Upper lobe of left lung (tissue), 6 donors: Measurements from ENCODE around the gene TMEM117. TPM values are rescaled to one million over a fixed set of nuclear protein-coding genes. Genes with fewer than 3 reads are reported as not detected.
"Not testable (repeated sequence)": the region's sequence is repeated elsewhere in the genome, so short reads cannot be mapped to it uniquely, and the experiment has no call there.

Experiments
- ATAC-seq, 2 donors: fragments of 200-7000 bp; cut with Tn5 transposase; one replicate each; pipeline ENCODE4 v1.9.1; 2022; ENCODE audit warnings: mild to moderate bottlenecking in 2 of 2, moderate library complexity in 2 of 2; ENCODE audit not compliant: low FRiP score in 2 of 2
- DNase-seq, 2 donors: peaks; one replicate each; pipeline ENCODE4 v3.0.0-alpha.2; 2019 to 2020
- H3K27ac ChIP-seq, 4 donors: fragments of 200-600 bp; sonication (generic); one replicate each; pipeline ENCODE4 v1.5.1; 2016 to 2019
- H3K27me3 ChIP-seq, 4 donors: fragments of 200-600 bp; sonication (generic); one replicate each; pipeline ENCODE4 v1.5.1; 2017 to 2019
- H3K36me3 ChIP-seq, 4 donors: fragments of 200-600 bp; sonication (generic); one replicate each; pipeline ENCODE4 v1.5.1; 2016 to 2019
- H3K4me1 ChIP-seq, 4 donors: fragments of 200-600 bp; sonication (generic); one replicate each; pipeline ENCODE4 v1.5.1; 2018 to 2019
- H3K4me3 ChIP-seq, 4 donors: fragments of 200-600 bp; sonication (generic); one replicate each; pipeline ENCODE4 v1.5.1; 2017 to 2019; ENCODE audit warnings: mild to moderate bottlenecking in 2 of 4, moderate library complexity in 1 of 4
- H3K9me3 ChIP-seq, 4 donors: fragments of 200-600 bp; sonication (generic); one replicate each; pipeline ENCODE4 v1.5.1; 2018 to 2019
- CTCF ChIP-seq, 6 experiments: fragments of 450-650 bp in 4 of 6; fragments of 200-600 bp in 2 of 6; sonication (generic) in 2 of 6; IDR thresholded peaks; one replicate each; pipeline ENCODE4 v1.5.1; 2016 to 2019; ENCODE audit warnings: antibody characterized with exemption in 6 of 6
- EP300 ChIP-seq, 4 donors: sonication (generic); formaldehyde crosslinking; IDR thresholded peaks; one replicate each; pipeline ENCODE4 v1.5.1; 2017; ENCODE audit warnings: antibody characterized with exemption in 4 of 4, control low read depth in 2 of 4
- POLR2A ChIP-seq, 4 donors: fragments of 450-650 bp; IDR thresholded peaks; one replicate each; pipeline ENCODE4 v1.5.1; 2016 to 2017; ENCODE audit warnings: antibody characterized with exemption in 4 of 4, mild to moderate bottlenecking in 2 of 4
- POLR2AphosphoS5 ChIP-seq, 2 donors: sonication (generic); formaldehyde crosslinking; IDR thresholded peaks; one replicate each; pipeline ENCODE4 v1.5.1; 2017; ENCODE audit warnings: antibody characterized with exemption in 2 of 2
- WGBS, 2 donors: methylation state at CpG; one replicate each; pipeline ENCODE4 v1.1.5; 2017 to 2018; 5-methylcytosine and 5-hydroxymethylcytosine counted together
- total RNA-seq, 6 donors: library from RNA; depleted of rRNA in 4 of 6; stranded (reverse); fragments of >200 nt in 4 of 6; gene quantifications; one replicate each; pipeline versions ENCODE4 v1.1.0 to v1.2.1, GENCODE V29; 2016 to 2021
- donor health status: DM: no; HTN: no; CAD: no; lungs with moderate emphysema.
- donor health status: DM: no; HTN: yes; CAD: no; lungs with severe emphysema.

TMEM117 gene
- total RNA-seq, 6 donors from 2014 or later = 2.6 to 8.4 (median 4.2) TPM

- no peaks in the 10 kb centered on the region for H3K27me3 ChIP-seq
- no peak overlapping the region for H3K27ac ChIP-seq
- ATAC-seq (no peak), DNase-seq (no peak)
- no peaks in the 10 kb centered on the region for H3K4me1 ChIP-seq
- H3K36me3 ChIP-seq = no peaks in the 10 kb centered on the region
- 69 to 73% methylated on average over 1 of the region's 1 CpG for WGBS, 2 donors
- H3K9me3 ChIP-seq = no peaks in the 10 kb centered on the region
- H3K4me3 ChIP-seq = no peak overlapping the region
- no peak for TF ChIP-seq CTCF (IDR thresholded peaks at IDR 0.05)
- no peak for TF ChIP-seq POLR2A (IDR thresholded peaks at IDR 0.05)
- no peak for TF ChIP-seq EP300 (IDR thresholded peaks at IDR 0.05)
Measured at GRCh38 chr12:43869184-43869583, 33.3 kb downstream of the TMEM117 start.

GRCh38 chr12:43869765-43870164, 33.9 kb downstream of the TMEM117 start:
- H3K9me3 ChIP-seq = not testable (repeated sequence)

GRCh38 chr12:43871258-43871657, 35.4 kb downstream of the TMEM117 start:
- not testable (repeated sequence) for H3K4me3 ChIP-seq, ATAC-seq, H3K36me3 ChIP-seq, H3K4me1 ChIP-seq, H3K9me3 ChIP-seq, DNase-seq, H3K27ac ChIP-seq, H3K27me3 ChIP-seq
- 94 to 97% methylated on average over 2 of the region's 2 CpGs for WGBS, 2 donors

More at GRCh38 chr12:43869765-43870164, 33.9 kb downstream of the TMEM117 start:
- not testable (repeated sequence) for DNase-seq, ATAC-seq, H3K4me3 ChIP-seq, H3K4me1 ChIP-seq, H3K36me3 ChIP-seq, H3K27ac ChIP-seq, H3K27me3 ChIP-seq

GRCh38 chr12:43872396-43872795, 36.5 kb downstream of the TMEM117 start:
- Histone ChIP-seq H3K4me1 (no peaks in the 10 kb centered on the region), H3K4me3 (no peak overlapping the region), H3K27ac (no peak overlapping the region), H3K36me3 (no peaks in the 10 kb centered on the region), H3K27me3 (no peaks in the 10 kb centered on the region), H3K9me3 (no peaks in the 10 kb centered on the region)
- WGBS, 2 donors = 88 to 97% methylated on average over 2 of the region's 2 CpGs
- TF ChIP-seq CTCF (IDR thresholded peaks at IDR 0.05) (no peak), POLR2A (IDR thresholded peaks at IDR 0.05) (no peak), EP300 (IDR thresholded peaks at IDR 0.05) (no peak), POLR2AphosphoS5 (IDR thresholded peaks at IDR 0.05) (no peak)
- no peak for ATAC-seq
- DNase-seq = no peak

GRCh38 chr12:43878050-43878449, 42.2 kb downstream of the TMEM117 start:
- DNase-seq (no peak), ATAC-seq (no peak)
- Histone ChIP-seq H3K27me3 (no peaks in the 10 kb centered on the region), H3K27ac (no peak overlapping the region), H3K36me3 (no peaks in the 10 kb centered on the region), H3K4me1 (no peaks in the 10 kb centered on the region), H3K9me3 (no peaks in the 10 kb centered on the region), H3K4me3 (no peak overlapping the region)
- WGBS, 2 donors = 61 to 68% methylated on average over 3 of the region's 3 CpGs
- TF ChIP-seq POLR2AphosphoS5 (IDR thresholded peaks at IDR 0.05) (no peak), POLR2A (IDR thresholded peaks at IDR 0.05) (no peak), CTCF (IDR thresholded peaks at IDR 0.05) (no peak), EP300 (IDR thresholded peaks at IDR 0.05) (no peak)

- Histone ChIP-seq H3K4me1 (no peaks in the 10 kb centered on the region), H3K4me3 (no peak overlapping the region), H3K9me3 (no peaks in the 10 kb centered on the region), H3K27ac (no peak overlapping the region), H3K36me3 (no peaks in the 10 kb centered on the region), H3K27me3 (no peaks in the 10 kb centered on the region)
- WGBS, 2 donors = 68 to 83% methylated on average over 1 of the region's 1 CpG
- DNase-seq (no peak), ATAC-seq (no peak)
- no peak for TF ChIP-seq POLR2A (IDR thresholded peaks at IDR 0.05)
- TF ChIP-seq EP300 (IDR thresholded peaks at IDR 0.05) = no peak
- TF ChIP-seq POLR2AphosphoS5 (IDR thresholded peaks at IDR 0.05) = no peak
- TF ChIP-seq CTCF (IDR thresholded peaks at IDR 0.05) = no peak
Measured at GRCh38 chr12:43880547-43880946, 44.7 kb downstream of the TMEM117 start.
